HepG2 (cell line): Measurements from ENCODE around the gene ZFAND2A. TPM values are rescaled to one million over a fixed set of nuclear protein-coding genes. Genes with fewer than 3 reads are reported as not detected.

Experiments used
- ASH2L ChIP-seq: fragments of 300-600, 200-600 bp; sonication (generic); IDR thresholded peaks from 2 replicates; pipeline ENCODE4 v1.7.0; 2017; ENCODE audit warnings: low read depth, mild to moderate bottlenecking, moderate library complexity, mixed read lengths, low read length; ENCODE audit not compliant: insufficient read length
- NBN ChIP-seq: fragments of 450-650 bp; conservative IDR thresholded peaks from 2 replicates; pipeline ENCODE4 v1.6.1; 2017
- NFYC ChIP-seq: IDR thresholded peaks from 2 replicates; pipeline ENCODE4 v1.6.1; 2016; ENCODE audit warnings: missing genetic modification reagents, missing compliant biosample characterization
- PRPF4 ChIP-seq: fragments of 200-400 bp; formaldehyde crosslinking; IDR thresholded peaks from 2 replicates; pipeline ENCODE4 v1.6.1; 2016; ENCODE audit warnings: low read length, low read depth; ENCODE audit not compliant: poor library complexity, severe bottlenecking
- ZNF232 ChIP-seq: sonication (generic); formaldehyde crosslinking; IDR thresholded peaks from 2 replicates; pipeline ENCODE4 v1.4.0; 2020; ENCODE audit warnings: missing genetic modification reagents, borderline replicate concordance
- ZNF234 ChIP-seq: sonication (generic); formaldehyde crosslinking; conservative IDR thresholded peaks from 2 replicates; pipeline ENCODE4 v1.5.1; 2020; ENCODE audit warnings: mild to moderate bottlenecking, missing genetic modification reagents
- polyA plus RNA-seq, 8 experiments: library from polyadenylated mRNA; depleted of rRNA in 3 of 8; stranded (reverse) in 7 of 8; unstranded in 1 of 8; fragments of >200 nt; fragmentation: Illumina TruSeq in 4 of 8; extraction: Trizol in 4 of 8; gene quantifications; 2 replicates each; pipeline versions ENCODE4 v1.2.1 to v1.2.3, GENCODE V29; 2011 to 2016; ENCODE audit warnings: low read depth in 4 of 8, missing spikeins in 1 of 8, mixed read lengths in 1 of 8; ENCODE audit not compliant: insufficient read depth in 1 of 8
- total RNA-seq, 5 experiments: library from RNA; depleted of rRNA; stranded (reverse); fragments of >200 nt; fragmentation: Illumina TruSeq; extraction: Trizol; gene quantifications; 2 replicates each; pipeline ENCODE4 v1.2.3, GENCODE V29; 2016; ENCODE audit warnings: low read depth in 1 of 5
- TF ChIP-seq, protein P1 (sequence below): sonication (generic); formaldehyde crosslinking; IDR thresholded peaks from 2 replicates; pipeline ENCODE4 v1.5.0; 2020; ENCODE audit warnings: mild to moderate bottlenecking, missing genetic modification reagents, borderline replicate concordance
- TF ChIP-seq, protein P2 (sequence below): sonication (generic); formaldehyde crosslinking; IDR thresholded peaks from 2 replicates; pipeline ENCODE4 v1.5.0; 2020; ENCODE audit warnings: mild to moderate bottlenecking, low read depth, missing genetic modification reagents, borderline replicate concordance
- TF ChIP-seq, protein P3 (sequence below): sonication (generic); formaldehyde crosslinking; IDR thresholded peaks from 2 replicates; pipeline ENCODE4 v1.4.0; 2020; ENCODE audit warnings: missing genetic modification reagents, borderline replicate concordance
- TF ChIP-seq, protein P4 (sequence below): sonication (generic); formaldehyde crosslinking; IDR thresholded peaks from 2 replicates; pipeline ENCODE4 v1.4.0; 2020; ENCODE audit warnings: missing genetic modification reagents, borderline replicate concordance
- TF ChIP-seq, protein P5 (sequence below): sonication (generic); formaldehyde crosslinking; IDR thresholded peaks from 2 replicates; pipeline ENCODE4 v1.5.1; 2020; ENCODE audit warnings: mild to moderate bottlenecking, missing genetic modification reagents, borderline replicate concordance

ZFAND2A gene
- total and polyA plus RNA-seq, 2 of the 13 experiments (the other 11 are each of a cell fraction or from before 2014, with no cell fraction given): 140 to 153 TPM

DNA sequence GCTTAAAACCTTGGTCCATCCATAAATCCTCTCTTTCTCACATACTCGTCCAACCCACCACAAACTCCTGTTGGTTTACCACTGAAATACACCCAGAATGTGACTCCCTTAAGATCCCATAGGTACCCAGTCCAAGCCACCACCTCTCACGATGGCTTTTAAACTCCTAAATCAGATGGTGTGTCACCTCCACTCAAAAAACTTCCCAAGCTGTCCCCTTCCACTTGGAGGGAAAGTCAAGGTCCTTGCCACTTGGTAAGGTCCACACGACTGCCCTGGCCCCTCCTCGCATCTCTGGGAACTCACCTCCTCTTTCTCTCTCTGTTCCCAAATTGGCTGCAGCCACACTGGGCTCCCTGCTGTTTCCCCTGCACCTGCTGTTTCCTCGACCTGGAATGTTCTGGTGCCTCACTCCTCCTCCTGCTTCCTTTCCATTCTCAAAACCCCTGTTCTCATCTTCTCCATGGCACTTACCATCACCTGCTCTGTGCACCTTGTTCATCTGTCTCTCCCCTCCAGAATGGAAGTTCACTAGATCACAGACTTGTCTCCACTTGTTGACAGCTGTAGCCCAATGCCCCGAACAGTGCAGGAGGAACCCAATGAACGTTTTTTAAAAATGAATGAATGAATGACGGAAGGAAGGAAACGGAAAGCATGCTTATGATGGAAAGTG is 23.0 kb downstream of the ZFAND2A start (continued):
- TF ChIP-seq, protein P1, sequence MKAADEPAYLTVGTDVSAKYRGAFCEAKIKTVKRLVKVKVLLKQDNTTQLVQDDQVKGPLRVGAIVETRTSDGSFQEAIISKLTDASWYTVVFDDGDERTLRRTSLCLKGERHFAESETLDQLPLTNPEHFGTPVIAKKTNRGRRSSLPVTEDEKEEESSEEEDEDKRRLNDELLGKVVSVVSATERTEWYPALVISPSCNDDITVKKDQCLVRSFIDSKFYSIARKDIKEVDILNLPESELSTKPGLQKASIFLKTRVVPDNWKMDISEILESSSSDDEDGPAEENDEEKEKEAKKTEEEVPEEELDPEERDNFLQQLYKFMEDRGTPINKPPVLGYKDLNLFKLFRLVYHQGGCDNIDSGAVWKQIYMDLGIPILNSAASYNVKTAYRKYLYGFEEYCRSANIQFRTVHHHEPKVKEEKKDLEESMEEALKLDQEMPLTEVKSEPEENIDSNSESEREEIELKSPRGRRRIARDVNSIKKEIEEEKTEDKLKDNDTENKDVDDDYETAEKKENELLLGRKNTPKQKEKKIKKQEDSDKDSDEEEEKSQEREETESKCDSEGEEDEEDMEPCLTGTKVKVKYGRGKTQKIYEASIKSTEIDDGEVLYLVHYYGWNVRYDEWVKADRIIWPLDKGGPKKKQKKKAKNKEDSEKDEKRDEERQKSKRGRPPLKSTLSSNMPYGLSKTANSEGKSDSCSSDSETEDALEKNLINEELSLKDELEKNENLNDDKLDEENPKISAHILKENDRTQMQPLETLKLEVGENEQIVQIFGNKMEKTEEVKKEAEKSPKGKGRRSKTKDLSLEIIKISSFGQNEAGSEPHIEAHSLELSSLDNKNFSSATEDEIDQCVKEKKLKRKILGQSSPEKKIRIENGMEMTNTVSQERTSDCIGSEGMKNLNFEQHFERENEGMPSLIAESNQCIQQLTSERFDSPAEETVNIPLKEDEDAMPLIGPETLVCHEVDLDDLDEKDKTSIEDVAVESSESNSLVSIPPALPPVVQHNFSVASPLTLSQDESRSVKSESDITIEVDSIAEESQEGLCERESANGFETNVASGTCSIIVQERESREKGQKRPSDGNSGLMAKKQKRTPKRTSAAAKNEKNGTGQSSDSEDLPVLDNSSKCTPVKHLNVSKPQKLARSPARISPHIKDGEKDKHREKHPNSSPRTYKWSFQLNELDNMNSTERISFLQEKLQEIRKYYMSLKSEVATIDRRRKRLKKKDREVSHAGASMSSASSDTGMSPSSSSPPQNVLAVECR: peak; percentile 34; the same call in 1 of the 2 replicates
- TF ChIP-seq, protein P2, sequence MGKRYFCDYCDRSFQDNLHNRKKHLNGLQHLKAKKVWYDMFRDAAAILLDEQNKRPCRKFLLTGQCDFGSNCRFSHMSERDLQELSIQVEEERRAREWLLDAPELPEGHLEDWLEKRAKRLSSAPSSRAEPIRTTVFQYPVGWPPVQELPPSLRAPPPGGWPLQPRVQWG: no peak
- no peak for TF ChIP-seq NBN
- TF ChIP-seq, protein P3, sequence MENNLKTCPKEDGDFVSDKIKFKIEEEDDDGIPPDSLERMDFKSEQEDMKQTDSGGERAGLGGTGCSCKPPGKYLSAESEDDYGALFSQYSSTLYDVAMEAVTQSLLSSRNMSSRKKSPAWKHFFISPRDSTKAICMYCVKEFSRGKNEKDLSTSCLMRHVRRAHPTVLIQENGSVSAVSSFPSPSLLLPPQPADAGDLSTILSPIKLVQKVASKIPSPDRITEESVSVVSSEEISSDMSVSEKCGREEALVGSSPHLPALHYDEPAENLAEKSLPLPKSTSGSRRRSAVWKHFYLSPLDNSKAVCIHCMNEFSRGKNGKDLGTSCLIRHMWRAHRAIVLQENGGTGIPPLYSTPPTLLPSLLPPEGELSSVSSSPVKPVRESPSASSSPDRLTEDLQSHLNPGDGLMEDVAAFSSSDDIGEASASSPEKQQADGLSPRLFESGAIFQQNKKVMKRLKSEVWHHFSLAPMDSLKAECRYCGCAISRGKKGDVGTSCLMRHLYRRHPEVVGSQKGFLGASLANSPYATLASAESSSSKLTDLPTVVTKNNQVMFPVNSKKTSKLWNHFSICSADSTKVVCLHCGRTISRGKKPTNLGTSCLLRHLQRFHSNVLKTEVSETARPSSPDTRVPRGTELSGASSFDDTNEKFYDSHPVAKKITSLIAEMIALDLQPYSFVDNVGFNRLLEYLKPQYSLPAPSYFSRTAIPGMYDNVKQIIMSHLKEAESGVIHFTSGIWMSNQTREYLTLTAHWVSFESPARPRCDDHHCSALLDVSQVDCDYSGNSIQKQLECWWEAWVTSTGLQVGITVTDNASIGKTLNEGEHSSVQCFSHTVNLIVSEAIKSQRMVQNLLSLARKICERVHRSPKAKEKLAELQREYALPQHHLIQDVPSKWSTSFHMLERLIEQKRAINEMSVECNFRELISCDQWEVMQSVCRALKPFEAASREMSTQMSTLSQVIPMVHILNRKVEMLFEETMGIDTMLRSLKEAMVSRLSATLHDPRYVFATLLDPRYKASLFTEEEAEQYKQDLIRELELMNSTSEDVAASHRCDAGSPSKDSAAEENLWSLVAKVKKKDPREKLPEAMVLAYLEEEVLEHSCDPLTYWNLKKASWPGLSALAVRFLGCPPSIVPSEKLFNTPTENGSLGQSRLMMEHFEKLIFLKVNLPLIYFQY (CRISPR knock-in tag): no peak
- no peak for TF ChIP-seq NFYC
- no peak for TF ChIP-seq PRPF4
- TF ChIP-seq, protein P4, sequence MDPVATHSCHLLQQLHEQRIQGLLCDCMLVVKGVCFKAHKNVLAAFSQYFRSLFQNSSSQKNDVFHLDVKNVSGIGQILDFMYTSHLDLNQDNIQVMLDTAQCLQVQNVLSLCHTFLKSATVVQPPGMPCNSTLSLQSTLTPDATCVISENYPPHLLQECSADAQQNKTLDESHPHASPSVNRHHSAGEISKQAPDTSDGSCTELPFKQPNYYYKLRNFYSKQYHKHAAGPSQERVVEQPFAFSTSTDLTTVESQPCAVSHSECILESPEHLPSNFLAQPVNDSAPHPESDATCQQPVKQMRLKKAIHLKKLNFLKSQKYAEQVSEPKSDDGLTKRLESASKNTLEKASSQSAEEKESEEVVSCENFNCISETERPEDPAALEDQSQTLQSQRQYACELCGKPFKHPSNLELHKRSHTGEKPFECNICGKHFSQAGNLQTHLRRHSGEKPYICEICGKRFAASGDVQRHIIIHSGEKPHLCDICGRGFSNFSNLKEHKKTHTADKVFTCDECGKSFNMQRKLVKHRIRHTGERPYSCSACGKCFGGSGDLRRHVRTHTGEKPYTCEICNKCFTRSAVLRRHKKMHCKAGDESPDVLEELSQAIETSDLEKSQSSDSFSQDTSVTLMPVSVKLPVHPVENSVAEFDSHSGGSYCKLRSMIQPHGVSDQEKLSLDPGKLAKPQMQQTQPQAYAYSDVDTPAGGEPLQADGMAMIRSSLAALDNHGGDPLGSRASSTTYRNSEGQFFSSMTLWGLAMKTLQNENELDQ (CRISPR knock-in tag): no peak
- no peak for TF ChIP-seq ZNF232 (CRISPR knock-in tag)
- TF ChIP-seq ASH2L: no peak
- TF ChIP-seq, protein P5, sequence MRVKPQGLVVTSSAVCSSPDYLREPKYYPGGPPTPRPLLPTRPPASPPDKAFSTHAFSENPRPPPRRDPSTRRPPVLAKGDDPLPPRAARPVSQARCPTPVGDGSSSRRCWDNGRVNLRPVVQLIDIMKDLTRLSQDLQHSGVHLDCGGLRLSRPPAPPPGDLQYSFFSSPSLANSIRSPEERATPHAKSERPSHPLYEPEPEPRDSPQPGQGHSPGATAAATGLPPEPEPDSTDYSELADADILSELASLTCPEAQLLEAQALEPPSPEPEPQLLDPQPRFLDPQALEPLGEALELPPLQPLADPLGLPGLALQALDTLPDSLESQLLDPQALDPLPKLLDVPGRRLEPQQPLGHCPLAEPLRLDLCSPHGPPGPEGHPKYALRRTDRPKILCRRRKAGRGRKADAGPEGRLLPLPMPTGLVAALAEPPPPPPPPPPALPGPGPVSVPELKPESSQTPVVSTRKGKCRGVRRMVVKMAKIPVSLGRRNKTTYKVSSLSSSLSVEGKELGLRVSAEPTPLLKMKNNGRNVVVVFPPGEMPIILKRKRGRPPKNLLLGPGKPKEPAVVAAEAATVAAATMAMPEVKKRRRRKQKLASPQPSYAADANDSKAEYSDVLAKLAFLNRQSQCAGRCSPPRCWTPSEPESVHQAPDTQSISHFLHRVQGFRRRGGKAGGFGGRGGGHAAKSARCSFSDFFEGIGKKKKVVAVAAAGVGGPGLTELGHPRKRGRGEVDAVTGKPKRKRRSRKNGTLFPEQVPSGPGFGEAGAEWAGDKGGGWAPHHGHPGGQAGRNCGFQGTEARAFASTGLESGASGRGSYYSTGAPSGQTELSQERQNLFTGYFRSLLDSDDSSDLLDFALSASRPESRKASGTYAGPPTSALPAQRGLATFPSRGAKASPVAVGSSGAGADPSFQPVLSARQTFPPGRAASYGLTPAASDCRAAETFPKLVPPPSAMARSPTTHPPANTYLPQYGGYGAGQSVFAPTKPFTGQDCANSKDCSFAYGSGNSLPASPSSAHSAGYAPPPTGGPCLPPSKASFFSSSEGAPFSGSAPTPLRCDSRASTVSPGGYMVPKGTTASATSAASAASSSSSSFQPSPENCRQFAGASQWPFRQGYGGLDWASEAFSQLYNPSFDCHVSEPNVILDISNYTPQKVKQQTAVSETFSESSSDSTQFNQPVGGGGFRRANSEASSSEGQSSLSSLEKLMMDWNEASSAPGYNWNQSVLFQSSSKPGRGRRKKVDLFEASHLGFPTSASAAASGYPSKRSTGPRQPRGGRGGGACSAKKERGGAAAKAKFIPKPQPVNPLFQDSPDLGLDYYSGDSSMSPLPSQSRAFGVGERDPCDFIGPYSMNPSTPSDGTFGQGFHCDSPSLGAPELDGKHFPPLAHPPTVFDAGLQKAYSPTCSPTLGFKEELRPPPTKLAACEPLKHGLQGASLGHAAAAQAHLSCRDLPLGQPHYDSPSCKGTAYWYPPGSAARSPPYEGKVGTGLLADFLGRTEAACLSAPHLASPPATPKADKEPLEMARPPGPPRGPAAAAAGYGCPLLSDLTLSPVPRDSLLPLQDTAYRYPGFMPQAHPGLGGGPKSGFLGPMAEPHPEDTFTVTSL (CRISPR knock-in tag): no peak
- no peak for TF ChIP-seq ZNF234 (CRISPR knock-in tag)
